WTC11 (cell line): ENCODE measurements around the gene PHAX.
"Not testable (repeated sequence)": the region's sequence is repeated elsewhere in the genome, so short reads cannot be mapped to it uniquely, and the experiment has no call there.

Source experiments
- ATF3 ChIP-seq: sonication (generic); formaldehyde crosslinking; conservative IDR thresholded peaks from 2 replicates; pipeline ENCODE4 v1.8.1; 2022; ENCODE audit warnings: mild to moderate bottlenecking, missing genetic modification reagents
- CTCF ChIP-seq: fragments of 200-600 bp; IDR thresholded peaks from 2 replicates; pipeline ENCODE4 v1.8.0; 2022; ENCODE audit warnings: antibody characterized with exemption
- ETV6 ChIP-seq: sonication (generic); formaldehyde crosslinking; IDR thresholded peaks from 2 replicates; pipeline ENCODE4 v1.8.1; 2022; ENCODE audit warnings: mild to moderate bottlenecking, missing genetic modification reagents

- not testable (repeated sequence) for TF ChIP-seq ATF3 (CRISPR knock-in tag); ETV6 (CRISPR knock-in tag); CTCF
Measured at GRCh38 chr5:126617603-126618002, 16.9 kb downstream of the PHAX start.
